ENCODE measurements around the gene RFPL1. TPM values are rescaled to one million over a fixed set of nuclear protein-coding genes. Genes with fewer than 3 reads are reported as not detected.

RFPL1 gene
- total RNA-seq, 2 experiments from 2014 or later: not detected

GRCh38 chr22:29479417-29480261, 41.3 kb downstream of the RFPL1 start, which contains the start of gene NEFH:
NEFH (plus strand) TSS chr22:29480218; CDS start chr22:29480263, 45 bp downstream.
- H3K4me3 Mint-ChIP-seq: peak within 1 kb of the TSS; percentile 38
- intact Hi-C loops (cut with DNase I, micrococcal nuclease): no loop called here
- H3K27ac Mint-ChIP-seq: no peak within 1 kb of the TSS
- POLR2A ChIA-PET: no interaction called here
- no peaks in the 10 kb centered on the region for H3K9me3 Mint-ChIP-seq (ENCODE audit: low read depth)
- H3K27me3 Mint-ChIP-seq: peaks cover 46% of the 10 kb centered on the region
- no peak for DNase-seq
- ATAC-seq: no peak
- peaks cover 8% of the 10 kb centered on the region for H3K4me1 Mint-ChIP-seq
- H3K36me3 Mint-ChIP-seq (ENCODE audit: low read depth): no peaks in the 10 kb centered on the region
- CTCF ChIA-PET: no interaction called here

- Mint-ChIP-seq H3K4me3 (no peak overlapping the region), H3K9me3 (ENCODE audit: low read depth) (no peaks in the 10 kb centered on the region), H3K27ac (no peak overlapping the region), H3K27me3 (peaks cover 46% of the 10 kb centered on the region), H3K4me1 (peaks cover 8% of the 10 kb centered on the region), H3K36me3 (ENCODE audit: low read depth) (no peaks in the 10 kb centered on the region)
- POLR2A ChIA-PET: no interaction called here
- CTCF ChIA-PET: interaction anchor here (0.6 kb wide), 2 partner anchors 319 to 451 kb away, joined by 3 read pairs; no protein-coding TSS in a partner anchor
- DNase-seq (no peak), ATAC-seq (no peak)
- intact Hi-C loops (cut with DNase I, micrococcal nuclease): no loop called here
These were observed 41.8 kb downstream of the RFPL1 start for GRCh38 chr22:29480262-29480511.

GRCh38 chr22:29480512-29481264, 42.3 kb downstream of the RFPL1 start:
- peaks cover 8% of the 10 kb centered on the region for H3K4me1 Mint-ChIP-seq
- H3K27ac Mint-ChIP-seq: no peak overlapping the region
- ChIA-PET POLR2A (no interaction called here), CTCF (interaction anchor here (0.6 kb wide), 2 partner anchors 318 to 450 kb away, joined by 3 read pairs; no protein-coding TSS in a partner anchor)
- H3K4me3 Mint-ChIP-seq: peak overlapping the region; percentile 38
- H3K9me3 Mint-ChIP-seq (ENCODE audit: low read depth): no peaks in the 10 kb centered on the region
- DNase-seq (peak; percentile 57), ATAC-seq (peak; percentile 61)
- peaks cover 43% of the 10 kb centered on the region for H3K27me3 Mint-ChIP-seq
- intact Hi-C loops (cut with DNase I, micrococcal nuclease): no loop called here
- H3K36me3 Mint-ChIP-seq (ENCODE audit: low read depth): no peaks in the 10 kb centered on the region

GRCh38 chr22:29481265-29482000, 43.0 kb downstream of the RFPL1 start:
- no peaks in the 10 kb centered on the region for H3K9me3 Mint-ChIP-seq (ENCODE audit: low read depth)
- ChIA-PET CTCF (interaction anchor here (2.7 kb wide), 1 partner anchor 10 kb away, joined by 9 read pairs; no protein-coding TSS in a partner anchor), POLR2A (no interaction called here)
- H3K27ac Mint-ChIP-seq: no peak overlapping the region
- ATAC-seq: no peak
- no peaks in the 10 kb centered on the region for H3K36me3 Mint-ChIP-seq (ENCODE audit: low read depth)
- peak overlapping the region; percentile 38 for H3K4me3 Mint-ChIP-seq
- H3K4me1 Mint-ChIP-seq: peaks cover 8% of the 10 kb centered on the region
- peaks cover 38% of the 10 kb centered on the region for H3K27me3 Mint-ChIP-seq
- intact Hi-C loops (cut with DNase I, micrococcal nuclease): no loop called here
- DNase-seq: no peak

GRCh38 chr22:29482253-29482652, 43.9 kb downstream of the RFPL1 start:
- DNase-seq: no peak
- ChIA-PET CTCF (interaction anchor here (2.7 kb wide), 1 partner anchor 11 kb away, joined by 9 read pairs; no protein-coding TSS in a partner anchor), POLR2A (no interaction called here)
- no peak overlapping the region for H3K4me3 Mint-ChIP-seq
- intact Hi-C loops (cut with DNase I, micrococcal nuclease): no loop called here
- H3K27me3 Mint-ChIP-seq: peaks cover 33% of the 10 kb centered on the region
- no peaks in the 10 kb centered on the region for H3K36me3 Mint-ChIP-seq (ENCODE audit: low read depth)
- H3K4me1 Mint-ChIP-seq: peaks cover 8% of the 10 kb centered on the region
- no peak for ATAC-seq
- H3K27ac Mint-ChIP-seq: no peak overlapping the region
- no peaks in the 10 kb centered on the region for H3K9me3 Mint-ChIP-seq (ENCODE audit: low read depth)

GRCh38 chr22:29482726-29483125, 44.3 kb downstream of the RFPL1 start:
- peaks cover 31% of the 10 kb centered on the region for H3K27me3 Mint-ChIP-seq
- CTCF ChIA-PET: interaction anchor here (2.7 kb wide), 1 partner anchor 12 kb away, joined by 9 read pairs; no protein-coding TSS in a partner anchor
- POLR2A ChIA-PET: no interaction called here

GRCh38 chr22:29483254-29483653, 44.9 kb downstream of the RFPL1 start:
- Mint-ChIP-seq H3K4me3 (no peak overlapping the region), H3K27ac (no peak overlapping the region), H3K27me3 (peaks cover 27% of the 10 kb centered on the region), H3K4me1 (peaks cover 8% of the 10 kb centered on the region), H3K9me3 (ENCODE audit: low read depth) (no peaks in the 10 kb centered on the region), H3K36me3 (ENCODE audit: low read depth) (no peaks in the 10 kb centered on the region)
- ATAC-seq (no peak), DNase-seq (no peak)
- ChIA-PET CTCF (interaction anchor here (2.7 kb wide), 1 partner anchor 12 kb away, joined by 9 read pairs; no protein-coding TSS in a partner anchor), POLR2A (no interaction called here)
- intact Hi-C loops (cut with DNase I, micrococcal nuclease): no loop called here

More at GRCh38 chr22:29482726-29483125, 44.3 kb downstream of the RFPL1 start:
- Mint-ChIP-seq H3K9me3 (ENCODE audit: low read depth) (no peaks in the 10 kb centered on the region), H3K4me3 (no peak overlapping the region), H3K36me3 (ENCODE audit: low read depth) (no peaks in the 10 kb centered on the region), H3K27ac (no peak overlapping the region), H3K4me1 (peaks cover 8% of the 10 kb centered on the region)
- DNase-seq: no peak
- intact Hi-C loops (cut with DNase I, micrococcal nuclease): no loop called here
- ATAC-seq: no peak

- Mint-ChIP-seq H3K4me3 (no peak overlapping the region), H3K9me3 (ENCODE audit: low read depth) (no peaks in the 10 kb centered on the region), H3K27me3 (peaks cover 13% of the 10 kb centered on the region), H3K4me1 (peaks cover 6% of the 10 kb centered on the region), H3K27ac (no peak overlapping the region), H3K36me3 (ENCODE audit: low read depth) (no peaks in the 10 kb centered on the region)
- intact Hi-C loops (cut with DNase I, micrococcal nuclease): no loop called here
- POLR2A ChIA-PET: no interaction called here
- ATAC-seq (no peak), DNase-seq (no peak)
- CTCF ChIA-PET: interaction anchor here (0.6 to 1.1 kb wide), 3 partner anchors 14 to 69 kb away, joined by 3 read pairs; no protein-coding TSS in a partner anchor
These were observed 46.3 kb downstream of the RFPL1 start for GRCh38 chr22:29484642-29485041.

GRCh38 chr22:29485448-29485847, 47.1 kb downstream of the RFPL1 start:
- ChIA-PET POLR2A (no interaction called here), CTCF (interaction anchor here (1.1 kb wide), 2 partner anchors 14 to 69 kb away, joined by 3 read pairs; no protein-coding TSS in a partner anchor)
- no peak overlapping the region for H3K4me3 Mint-ChIP-seq
- no peak overlapping the region for H3K27ac Mint-ChIP-seq
- peaks cover 5% of the 10 kb centered on the region for H3K4me1 Mint-ChIP-seq
- no peaks in the 10 kb centered on the region for H3K9me3 Mint-ChIP-seq (ENCODE audit: low read depth)
- H3K36me3 Mint-ChIP-seq (ENCODE audit: low read depth): no peaks in the 10 kb centered on the region
- intact Hi-C loops (cut with DNase I, micrococcal nuclease): no loop called here
- DNase-seq (no peak), ATAC-seq (no peak)
- peaks cover 11% of the 10 kb centered on the region for H3K27me3 Mint-ChIP-seq

- ChIA-PET CTCF (interaction anchor here (0.6 to 1.3 kb wide), 2 partner anchors 16 to 23 kb away, joined by 3 to 10 read pairs; no protein-coding TSS in a partner anchor), POLR2A (no interaction called here)
- no peak for DNase-seq
- Mint-ChIP-seq H3K27ac (no peak overlapping the region), H3K4me1 (no peaks in the 10 kb centered on the region), H3K36me3 (ENCODE audit: low read depth) (no peaks in the 10 kb centered on the region), H3K9me3 (ENCODE audit: low read depth) (no peaks in the 10 kb centered on the region), H3K4me3 (no peak overlapping the region), H3K27me3 (no peaks in the 10 kb centered on the region)
- ATAC-seq: no peak
- intact Hi-C loops (cut with DNase I, micrococcal nuclease): no loop called here
These were observed 49.1 kb downstream of the RFPL1 start for GRCh38 chr22:29487426-29487986.
